ENCODE measurements around the gene TUFT1. TPM values are rescaled to one million over a fixed set of nuclear protein-coding genes. Genes with fewer than 3 reads are reported as not detected.

The TUFT1 gene
- total and polyA plus RNA-seq, 12 donors = 5.5 to 18.5 (median 9.1) TPM

- intact Hi-C loops (cut with DNase I) = no loop called here
- DNase-seq = no peak
- peaks cover under 1 to 4% of the 10 kb centered on the region in 2 donors for H3K4me1 ChIP-seq (replicated peaks in 1 of 2)
- WGBS, 4 donors = 88 to 94% (median 91%) methylated on average over 3 of the region's 3 CpGs
- no peak overlapping the region for H3K27ac ChIP-seq
- TF ChIP-seq CTCF (IDR thresholded peaks at IDR 0.05) (no peak), POLR2A (IDR thresholded peaks at IDR 0.05) (no peak)
- H3K27me3 ChIP-seq = no peaks in the 10 kb centered on the region
- H3K9me3 ChIP-seq (replicated peaks in 1 of 3) = no peaks in the 10 kb centered on the region
- H3K36me3 ChIP-seq (replicated peaks in 1 of 2) = no peaks in the 10 kb centered on the region
- H3K4me3 ChIP-seq = no peak overlapping the region
Measured at GRCh38 chr1:151626740-151627334, 86.7 kb downstream of the TUFT1 start.

- H3K27me3 ChIP-seq = no peaks in the 10 kb centered on the region
- no peak for TF ChIP-seq POLR2A (IDR thresholded peaks at IDR 0.05)
- no peak for TF ChIP-seq CTCF (IDR thresholded peaks at IDR 0.05)
- DNase-seq = no peak
- H3K4me1 ChIP-seq (replicated peaks in 1 of 2) = no peaks in the 10 kb centered on the region
- no peaks in the 10 kb centered on the region for H3K36me3 ChIP-seq (replicated peaks in 1 of 2)
- intact Hi-C loops (cut with DNase I) = no loop called here
- no peak overlapping the region for H3K27ac ChIP-seq
- no peak overlapping the region for H3K4me3 ChIP-seq
- no peaks in the 10 kb centered on the region for H3K9me3 ChIP-seq (replicated peaks in 1 of 3)
- 78 to 85% (median 84%) methylated on average over 9 of the region's 9 CpGs for WGBS, 4 donors
Measured at GRCh38 chr1:151629278-151629677, 89.2 kb downstream of the TUFT1 start.

MicroRNA genes within 50 kb of the gene (microRNA counts, 767-probe panel; counts per million panel counts)
- 0 counts per million in 2 donors for microRNA hsa-miR-554

Small RNA genes lying within 50 kb of the gene (microRNA-seq; reads per million reads assigned to microRNA genes)
- gene MIR554 = 0 reads per million in 3 donors

Small RNA genes lying within 50 kb of the gene (small RNA-seq; reads per million reads assigned to genes)
- gene MIR554 (0 reads per million in 2 donors), gene RF00405 (0 reads per million in 2 donors), gene RNU6-1062P (0 to 0.12 reads per million in 2 donors)

Other genes starting within 250 kb of the TUFT1 start
- gene PI4KB, start 212.9 kb upstream of the TUFT1 start, total RNA-seq = 10 to 100 TPM; 57.7 to 83.5 (median 66.3) TPM
- 10 to 100 TPM; 30.8 to 56.6 (median 37.6) TPM for gene PI4KB, start 212.9 kb upstream of the TUFT1 start, polyA plus RNA-seq
- 10 to 100 TPM; 37.2 to 82.5 (median 57.1) TPM for gene RFX5, start 193.1 kb upstream of the TUFT1 start, total RNA-seq
- gene RFX5, start 193.1 kb upstream of the TUFT1 start, polyA plus RNA-seq = 10 to 100 TPM; 22.6 to 38.0 (median 37.9) TPM
- gene SELENBP1, start 167.6 kb upstream of the TUFT1 start, total RNA-seq = 10 to 100 TPM; 13.3 to 41.6 (median 34.7) TPM
- 10 to 100 TPM; 11.0 to 61.8 (median 32.3) TPM for gene SELENBP1, start 167.6 kb upstream of the TUFT1 start, polyA plus RNA-seq
- gene PSMB4, start 140.7 kb upstream of the TUFT1 start, total RNA-seq = 100 to 1,000 TPM; 204 to 634 (median 299) TPM
- 100 to 1,000 TPM; 364 to 544 (median 406) TPM for gene PSMB4, start 140.7 kb upstream of the TUFT1 start, polyA plus RNA-seq
- gene POGZ, start 80.8 kb upstream of the TUFT1 start, total RNA-seq = 100 to 1,000 TPM in 1 of 9 donors, 10 to 100 TPM in 8; 24.0 to 117 (median 60.8) TPM
- 10 to 100 TPM; 41.2 to 85.0 (median 63.0) TPM for gene POGZ, start 80.8 kb upstream of the TUFT1 start, polyA plus RNA-seq
- 1 to 10 TPM in 3 of 9 donors, under 1 TPM in 6; 0.06 to 5.8 (median 0.78) TPM for gene CGN, start 28.9 kb upstream of the TUFT1 start, total RNA-seq
- gene CGN, start 28.9 kb upstream of the TUFT1 start, polyA plus RNA-seq = 1 to 10 TPM in 1 of 3 donors, under 1 TPM in 2; 0.77 to 3.2 (median 0.86) TPM
- 10 to 100 TPM; 20.0 to 46.7 (median 32.5) TPM for gene SNX27, start 71.7 kb downstream of the TUFT1 start, total RNA-seq
- 10 to 100 TPM in 2 of 3 donors, 1 to 10 TPM in 1; 6.0 to 21.8 (median 10.9) TPM for gene SNX27, start 71.7 kb downstream of the TUFT1 start, polyA plus RNA-seq
- gene CELF3, start 176.5 kb downstream of the TUFT1 start, total RNA-seq = 1 to 10 TPM in 4 of 9 donors, under 1 TPM in 2, not detected in 3; 0.10 to 9.2 (median 4.5) TPM
- gene CELF3, start 176.5 kb downstream of the TUFT1 start, polyA plus RNA-seq = 100 to 1,000 TPM in 1 of 3 donors, 10 to 100 TPM in 1, 1 to 10 TPM in 1; 6.8 to 128 (median 16.1) TPM
- 10 to 100 TPM in 1 of 9 donors, 1 to 10 TPM in 3, under 1 TPM in 1, not detected in 4; 0.44 to 31.3 (median 5.0) TPM for gene RIIAD1, start 181.2 kb downstream of the TUFT1 start, total RNA-seq
- 1 to 10 TPM; 2.1 to 7.0 (median 6.1) TPM for gene RIIAD1, start 181.2 kb downstream of the TUFT1 start, polyA plus RNA-seq
- gene MRPL9, start 223.2 kb downstream of the TUFT1 start, total RNA-seq = 100 to 1,000 TPM in 1 of 9 donors, 10 to 100 TPM in 8; 42.0 to 127 (median 60.3) TPM
- 100 to 1,000 TPM in 1 of 3 donors, 10 to 100 TPM in 2; 66.4 to 113 (median 91.4) TPM for gene MRPL9, start 223.2 kb downstream of the TUFT1 start, polyA plus RNA-seq